Liver (tissue), 9 donors: ENCODE results near the gene PLXDC1. TPM values are rescaled to one million over a fixed set of nuclear protein-coding genes. Genes with fewer than 3 reads are reported as not detected.
"Not testable (repeated sequence)": the region's sequence is repeated elsewhere in the genome, so short reads cannot be mapped to it uniquely, and the experiment has no call there.

Experiments used
- DNase-seq: peaks from one replicate; pipeline ENCODE4 v3.0.0-alpha.2; 2017; ENCODE audit warnings: low spot score
- H3K27ac ChIP-seq, 2 donors: one replicate each; pipeline ENCODE4 v1.7.0; 2013; ENCODE audit warnings: inconsistent platforms in 2 of 2, low read length in 2 of 2, control low read depth in 1 of 2, low read depth in 1 of 2, mild to moderate bottlenecking in 1 of 2
- H3K27me3 ChIP-seq, 4 donors: one replicate each; pipeline versions ENCODE4 v1.6.1 to v1.7.0; 2013; ENCODE audit warnings: low read length in 3 of 4, inconsistent platforms in 1 of 4, mild to moderate bottlenecking in 1 of 4, moderate library complexity in 1 of 4; ENCODE audit not compliant: control insufficient read depth in 4 of 4, insufficient read depth in 4 of 4
- H3K36me3 ChIP-seq, 4 donors: one replicate each; pipeline versions ENCODE4 v1.6.1 to v1.7.0; 2013; ENCODE audit warnings: low read length in 3 of 4, mild to moderate bottlenecking in 3 of 4, low read depth in 1 of 4, moderate library complexity in 1 of 4; ENCODE audit not compliant: control insufficient read depth in 4 of 4, insufficient read depth in 3 of 4
- H3K4me1 ChIP-seq, 4 donors: one replicate each; pipeline versions ENCODE4 v1.6.1 to v1.7.0; 2013; ENCODE audit warnings: low read length in 3 of 4, mild to moderate bottlenecking in 3 of 4, moderate library complexity in 1 of 4; ENCODE audit not compliant: control insufficient read depth in 4 of 4, insufficient read depth in 4 of 4
- H3K4me3 ChIP-seq, 3 donors: one replicate each; pipeline versions ENCODE4 v1.6.1 to v1.7.0; 2013; ENCODE audit warnings: low read length in 3 of 3, control low read depth in 1 of 3, low read depth in 1 of 3, mild to moderate bottlenecking in 1 of 3
- H3K9ac ChIP-seq, 2 donors: one replicate each; pipeline ENCODE4 v1.7.0; 2013; ENCODE audit warnings: low read length in 2 of 2, mild to moderate bottlenecking in 2 of 2, moderate library complexity in 2 of 2, control low read depth in 1 of 2, low read depth in 1 of 2
- H3K9me3 ChIP-seq, 4 donors: one replicate each; pipeline versions ENCODE4 v1.6.1 to v1.7.0; 2013; ENCODE audit warnings: low read length in 3 of 4; ENCODE audit not compliant: control insufficient read depth in 4 of 4
- EGR1 ChIP-seq, 2 donors: IDR thresholded peaks; 2 replicates each; pipeline ENCODE4 v1.6.1; 2016 to 2018; ENCODE audit warnings: antibody characterized with exemption in 2 of 2, low read depth in 2 of 2
- FOXA1 ChIP-seq: IDR thresholded peaks from 2 replicates; pipeline ENCODE4 v1.6.1; 2016; ENCODE audit warnings: antibody characterized with exemption
- HNF4A ChIP-seq, 2 donors: conservative IDR thresholded peaks; 2 replicates each; pipeline ENCODE4 v1.6.1; 2016; ENCODE audit warnings: antibody characterized with exemption in 2 of 2, mild to moderate bottlenecking in 2 of 2
- JUND ChIP-seq, 2 donors: IDR thresholded peaks; 2 replicates each; pipeline ENCODE4 v1.6.1; 2016; ENCODE audit warnings: antibody characterized with exemption in 2 of 2
- NR2F2 ChIP-seq: IDR thresholded peaks from 2 replicates; pipeline ENCODE4 v1.6.1; 2016; ENCODE audit warnings: antibody characterized with exemption
- RAD21 ChIP-seq, 2 donors: IDR thresholded peaks; 2 replicates each; pipeline ENCODE4 v1.6.1; 2016; ENCODE audit warnings: antibody characterized with exemption in 2 of 2, mild to moderate bottlenecking in 2 of 2
- SP1 ChIP-seq: IDR thresholded peaks from 2 replicates; pipeline ENCODE4 v1.6.1; 2018; ENCODE audit warnings: antibody characterized with exemption, mild to moderate bottlenecking
- YY1 ChIP-seq: IDR thresholded peaks from 2 replicates; pipeline ENCODE4 v1.6.1; 2016; ENCODE audit warnings: antibody characterized with exemption, mild to moderate bottlenecking
- WGBS: extraction: QIAGEN DNeasy Blood & Tissue Kit; methylation state at CpG from one replicate; pipeline ENCODE4 v1.1.7; 2013; 5-methylcytosine and 5-hydroxymethylcytosine counted together
- polyA plus RNA-seq, 2 donors: library from polyadenylated mRNA; stranded (reverse) in 1 of 2; unstranded in 1 of 2; fragments of 200-250 nt in 1 of 2; fragments of >200 nt in 1 of 2; fragmentation: Nextera tagmentation in 1 of 2; extraction: Ambion mirVana in 1 of 2; gene quantifications; one replicate each; pipeline versions ENCODE4 v1.2.1 to v1.2.3, GENCODE V29; 2013 to 2015
- total RNA-seq, 2 donors: library from RNA; depleted of rRNA; stranded (reverse); fragments of >200 nt; gene quantifications; one replicate each; pipeline ENCODE4 v1.2.3, GENCODE V29; 2014
- TF ChIP-seq, protein P1 (sequence below): IDR thresholded peaks from 2 replicates; pipeline ENCODE4 v1.6.1; 2016; ENCODE audit warnings: antibody characterized with exemption
- TF ChIP-seq, protein P2 (sequence below): IDR thresholded peaks from 2 replicates; pipeline ENCODE4 v1.6.1; 2016; ENCODE audit warnings: antibody characterized with exemption
- TF ChIP-seq, protein P3 (sequence below): IDR thresholded peaks from 2 replicates; pipeline ENCODE4 v1.6.1; 2016; ENCODE audit warnings: antibody characterized with exemption, mild to moderate bottlenecking
- TF ChIP-seq, protein P4 (sequence below): IDR thresholded peaks from 2 replicates; pipeline ENCODE4 v1.6.1; 2016; ENCODE audit warnings: antibody characterized with exemption
- donor health status: healthy.
- donor health status: healthy.
- donor health status: healthy.
- donor health status: healthy.
- donor health status: healthy.

The PLXDC1 gene
- total and polyA plus RNA-seq, 4 donors: 0.14 to 0.84 (median 0.30) TPM

DNA sequence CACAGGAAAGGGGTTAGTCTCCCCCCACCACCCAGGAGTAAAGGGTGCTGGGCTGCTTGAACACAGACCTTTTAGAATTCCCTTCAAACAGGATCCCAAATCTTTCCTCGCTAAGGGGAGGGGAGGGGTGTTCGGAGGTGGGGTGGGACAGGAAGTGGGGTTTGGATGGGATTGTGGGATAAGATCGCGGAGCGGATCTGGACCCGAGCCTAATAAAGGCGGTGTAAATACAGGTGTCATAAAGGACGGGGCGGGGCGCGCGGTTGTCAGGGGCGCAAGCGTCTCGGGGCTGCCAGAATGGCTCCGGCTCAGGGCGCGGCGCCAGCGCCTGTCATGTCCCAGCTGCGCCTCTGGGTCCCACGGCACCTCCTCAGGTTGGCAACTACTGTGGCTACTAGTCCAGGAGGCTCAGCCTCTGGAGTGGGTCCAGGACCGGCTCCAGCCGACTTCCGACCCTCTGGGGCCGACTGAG is 124.4 kb downstream of the PLXDC1 start:
- no peaks in the 10 kb centered on the region for H3K9me3 ChIP-seq
- peak overlapping the region; percentile 21 to 31 for H3K9ac ChIP-seq
- peak overlapping the region in 2 of 3 donors; percentile 39 to 55 for H3K4me3 ChIP-seq
- no peak for DNase-seq
- H3K36me3 ChIP-seq: peaks cover 0 to 2% (median 0%) of the 10 kb centered on the region in 4 donors
- no peaks in the 10 kb centered on the region for H3K27me3 ChIP-seq
- no peak overlapping the region for H3K27ac ChIP-seq
- peaks cover 0 to 7% (median 2%) of the 10 kb centered on the region in 4 donors for H3K4me1 ChIP-seq
- TF ChIP-seq, protein P1, sequence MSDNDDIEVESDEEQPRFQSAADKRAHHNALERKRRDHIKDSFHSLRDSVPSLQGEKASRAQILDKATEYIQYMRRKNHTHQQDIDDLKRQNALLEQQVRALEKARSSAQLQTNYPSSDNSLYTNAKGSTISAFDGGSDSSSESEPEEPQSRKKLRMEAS: no peak
- no peak for TF ChIP-seq SP1
- no peak for TF ChIP-seq RAD21 (IDR thresholded peaks at IDR 0.05)
- TF ChIP-seq YY1: no peak
- no peak for TF ChIP-seq NR2F2
- TF ChIP-seq EGR1 (IDR thresholded peaks at IDR 0.05; ENCODE audit: low read depth in 2 of 2): no peak
- WGBS: 1% methylated on average over 26 of the region's 26 CpGs

DNA sequence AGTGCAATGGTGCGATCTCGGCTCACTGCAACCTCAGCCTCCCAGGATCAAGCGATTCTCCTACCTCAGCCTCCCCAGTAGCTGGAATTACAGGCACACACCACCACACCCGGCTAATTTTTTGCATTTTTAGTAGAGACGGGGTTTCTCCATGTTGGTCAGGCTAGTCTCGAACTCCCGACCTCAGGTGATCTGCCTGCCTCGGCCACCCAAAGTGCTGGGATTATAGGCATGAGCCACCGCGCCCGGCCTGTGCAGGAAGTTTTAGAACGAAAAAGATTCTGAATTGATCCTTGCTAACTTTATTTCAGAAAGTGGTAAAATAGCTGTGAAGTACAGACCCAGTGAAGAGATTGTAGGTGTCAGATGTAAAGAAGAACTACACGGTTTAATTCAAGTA is 125.1 kb downstream of the PLXDC1 start:
- not testable (repeated sequence) for H3K36me3 ChIP-seq, H3K9me3 ChIP-seq, H3K27ac ChIP-seq, DNase-seq, H3K4me1 ChIP-seq, H3K9ac ChIP-seq, H3K4me3 ChIP-seq, H3K27me3 ChIP-seq
- WGBS: 85% methylated on average over 13 of the region's 13 CpGs

DNA sequence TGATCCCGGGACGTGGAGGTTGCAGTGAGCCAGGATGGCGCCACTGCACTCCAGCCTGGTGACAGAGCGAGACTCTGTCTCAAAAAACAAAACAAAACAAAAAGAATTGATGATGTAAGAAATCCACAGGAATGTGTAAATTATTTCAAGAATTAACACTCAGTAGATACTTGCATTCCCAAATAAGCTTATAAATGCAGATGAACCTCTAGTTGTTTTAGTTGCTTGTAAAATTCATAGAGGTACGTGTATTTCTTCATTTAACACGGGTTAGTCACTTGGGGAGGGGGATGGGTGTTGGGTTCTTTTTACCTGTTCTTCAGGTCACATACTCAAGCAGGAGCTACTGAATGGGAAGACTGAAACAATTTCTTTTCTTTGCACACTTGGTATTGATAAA is 128.5 kb downstream of the PLXDC1 start:
- no peak for DNase-seq
- H3K9me3 ChIP-seq: no peaks in the 10 kb centered on the region
- no peak overlapping the region for H3K4me3 ChIP-seq
- no peak overlapping the region for H3K9ac ChIP-seq
- H3K4me1 ChIP-seq: peaks cover 0 to 7% (median 3%) of the 10 kb centered on the region in 4 donors
- WGBS: 93% methylated on average over 6 of the region's 6 CpGs
- peaks cover 0 to 2% (median 0%) of the 10 kb centered on the region in 4 donors for H3K36me3 ChIP-seq
- no peak overlapping the region for H3K27ac ChIP-seq
- H3K27me3 ChIP-seq: no peaks in the 10 kb centered on the region
- TF ChIP-seq, protein P2, sequence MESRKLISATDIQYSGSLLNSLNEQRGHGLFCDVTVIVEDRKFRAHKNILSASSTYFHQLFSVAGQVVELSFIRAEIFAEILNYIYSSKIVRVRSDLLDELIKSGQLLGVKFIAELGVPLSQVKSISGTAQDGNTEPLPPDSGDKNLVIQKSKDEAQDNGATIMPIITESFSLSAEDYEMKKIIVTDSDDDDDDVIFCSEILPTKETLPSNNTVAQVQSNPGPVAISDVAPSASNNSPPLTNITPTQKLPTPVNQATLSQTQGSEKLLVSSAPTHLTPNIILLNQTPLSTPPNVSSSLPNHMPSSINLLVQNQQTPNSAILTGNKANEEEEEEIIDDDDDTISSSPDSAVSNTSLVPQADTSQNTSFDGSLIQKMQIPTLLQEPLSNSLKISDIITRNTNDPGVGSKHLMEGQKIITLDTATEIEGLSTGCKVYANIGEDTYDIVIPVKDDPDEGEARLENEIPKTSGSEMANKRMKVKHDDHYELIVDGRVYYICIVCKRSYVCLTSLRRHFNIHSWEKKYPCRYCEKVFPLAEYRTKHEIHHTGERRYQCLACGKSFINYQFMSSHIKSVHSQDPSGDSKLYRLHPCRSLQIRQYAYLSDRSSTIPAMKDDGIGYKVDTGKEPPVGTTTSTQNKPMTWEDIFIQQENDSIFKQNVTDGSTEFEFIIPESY: no peak
- TF ChIP-seq NR2F2 (no peak), FOXA1 (no peak), JUND (IDR thresholded peaks at IDR 0.05) (no peak), HNF4A (conservative IDR thresholded peaks at IDR 0.05) (no peak)
- TF ChIP-seq, protein P3, sequence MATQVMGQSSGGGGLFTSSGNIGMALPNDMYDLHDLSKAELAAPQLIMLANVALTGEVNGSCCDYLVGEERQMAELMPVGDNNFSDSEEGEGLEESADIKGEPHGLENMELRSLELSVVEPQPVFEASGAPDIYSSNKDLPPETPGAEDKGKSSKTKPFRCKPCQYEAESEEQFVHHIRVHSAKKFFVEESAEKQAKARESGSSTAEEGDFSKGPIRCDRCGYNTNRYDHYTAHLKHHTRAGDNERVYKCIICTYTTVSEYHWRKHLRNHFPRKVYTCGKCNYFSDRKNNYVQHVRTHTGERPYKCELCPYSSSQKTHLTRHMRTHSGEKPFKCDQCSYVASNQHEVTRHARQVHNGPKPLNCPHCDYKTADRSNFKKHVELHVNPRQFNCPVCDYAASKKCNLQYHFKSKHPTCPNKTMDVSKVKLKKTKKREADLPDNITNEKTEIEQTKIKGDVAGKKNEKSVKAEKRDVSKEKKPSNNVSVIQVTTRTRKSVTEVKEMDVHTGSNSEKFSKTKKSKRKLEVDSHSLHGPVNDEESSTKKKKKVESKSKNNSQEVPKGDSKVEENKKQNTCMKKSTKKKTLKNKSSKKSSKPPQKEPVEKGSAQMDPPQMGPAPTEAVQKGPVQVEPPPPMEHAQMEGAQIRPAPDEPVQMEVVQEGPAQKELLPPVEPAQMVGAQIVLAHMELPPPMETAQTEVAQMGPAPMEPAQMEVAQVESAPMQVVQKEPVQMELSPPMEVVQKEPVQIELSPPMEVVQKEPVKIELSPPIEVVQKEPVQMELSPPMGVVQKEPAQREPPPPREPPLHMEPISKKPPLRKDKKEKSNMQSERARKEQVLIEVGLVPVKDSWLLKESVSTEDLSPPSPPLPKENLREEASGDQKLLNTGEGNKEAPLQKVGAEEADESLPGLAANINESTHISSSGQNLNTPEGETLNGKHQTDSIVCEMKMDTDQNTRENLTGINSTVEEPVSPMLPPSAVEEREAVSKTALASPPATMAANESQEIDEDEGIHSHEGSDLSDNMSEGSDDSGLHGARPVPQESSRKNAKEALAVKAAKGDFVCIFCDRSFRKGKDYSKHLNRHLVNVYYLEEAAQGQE: no peak
- TF ChIP-seq, protein P4, sequence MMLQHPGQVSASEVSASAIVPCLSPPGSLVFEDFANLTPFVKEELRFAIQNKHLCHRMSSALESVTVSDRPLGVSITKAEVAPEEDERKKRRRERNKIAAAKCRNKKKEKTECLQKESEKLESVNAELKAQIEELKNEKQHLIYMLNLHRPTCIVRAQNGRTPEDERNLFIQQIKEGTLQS: no peak

DNA sequence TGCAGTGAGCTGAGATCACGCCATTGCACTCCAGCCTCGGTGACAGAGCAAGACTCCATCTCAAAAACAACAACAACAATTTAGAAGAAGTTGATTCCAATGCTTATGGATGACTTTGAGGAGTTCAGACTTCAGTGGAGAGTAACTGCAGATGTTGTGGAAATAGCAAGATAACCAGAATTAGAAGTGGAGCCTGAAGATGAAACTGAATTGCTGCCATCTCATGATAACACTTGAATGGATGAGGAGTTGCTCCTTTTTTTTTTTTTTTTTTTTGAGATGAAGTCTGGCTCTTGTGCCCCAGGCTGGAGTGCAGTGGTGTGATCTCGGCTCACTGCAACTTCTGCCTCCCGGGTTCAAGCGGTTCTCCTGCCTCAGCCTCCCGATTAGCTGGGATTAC is 131.4 kb downstream of the PLXDC1 start:
- DNase-seq, H3K9ac ChIP-seq, H3K36me3 ChIP-seq, H3K9me3 ChIP-seq, H3K27me3 ChIP-seq, H3K27ac ChIP-seq, H3K4me3 ChIP-seq, H3K4me1 ChIP-seq: not testable (repeated sequence)
- WGBS: 92% methylated on average over 6 of the region's 6 CpGs
